Loucy (cell line): ENCODE data around the gene PDE5A.

Source experiments
- CTCF ChIP-seq: fragments of 200-600 bp; sonication (generic); conservative IDR thresholded peaks from 2 replicates; pipeline ENCODE4 v1.5.1; 2014; ENCODE audit warnings: mild to moderate bottlenecking, antibody characterized with exemption, low read length
- EZH2phosphoT487 ChIP-seq: fragments of 200-600 bp; IDR thresholded peaks from 2 replicates; pipeline ENCODE4 v1.6.1; 2018; ENCODE audit warnings: antibody characterized with exemption, mild to moderate bottlenecking, moderate library complexity, borderline replicate concordance

GRCh38 chr4:119479835-119480234 lies 148.8 kb downstream of the PDE5A start:
- no peak for TF ChIP-seq CTCF
- TF ChIP-seq EZH2phosphoT487: no peak
